CD4-positive, alpha-beta T cell treated with Interleukin-17A for 1 hour (primary cell): ENCODE results near the gene CHST15.

Experiments
- DNase-seq: peaks from one replicate; pipeline ENCODE4 v3.0.0-alpha.2; 2020

Gene CHST15

DNA sequence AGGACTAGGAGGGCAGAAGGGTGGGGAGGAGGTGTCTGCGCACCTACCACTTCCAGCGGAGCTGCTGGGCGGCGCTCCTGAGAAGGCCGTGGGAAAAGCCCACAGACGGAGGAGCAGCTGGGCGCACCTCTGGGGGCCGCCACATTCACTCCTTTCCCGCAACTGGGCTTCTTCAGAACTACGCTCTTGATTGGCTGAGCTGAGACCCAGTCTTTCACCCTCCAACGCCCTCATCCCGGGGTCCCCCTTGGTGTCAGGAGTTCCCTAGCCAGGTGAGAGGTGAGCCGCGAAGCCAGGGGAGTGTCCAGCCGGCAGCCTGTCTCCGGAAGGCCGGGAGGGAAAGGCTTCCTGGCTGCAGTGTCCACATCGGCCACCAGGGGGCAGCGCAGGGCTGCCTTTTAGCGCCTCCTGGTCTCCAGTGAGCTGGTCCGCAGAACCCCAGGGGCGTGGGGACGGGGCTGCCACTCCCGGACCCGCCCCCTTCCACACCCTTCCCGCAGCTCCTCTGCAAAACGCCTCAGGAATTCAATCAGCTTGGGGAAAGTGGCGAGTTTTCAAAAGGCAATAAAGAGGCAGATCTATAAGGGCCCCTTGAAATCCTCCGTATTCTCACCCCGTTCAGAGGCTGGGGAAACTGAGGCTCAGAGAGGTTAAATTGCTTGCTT is 98.8 kb downstream of the CHST15 start:
- peak; percentile 77 for DNase-seq

DNA sequence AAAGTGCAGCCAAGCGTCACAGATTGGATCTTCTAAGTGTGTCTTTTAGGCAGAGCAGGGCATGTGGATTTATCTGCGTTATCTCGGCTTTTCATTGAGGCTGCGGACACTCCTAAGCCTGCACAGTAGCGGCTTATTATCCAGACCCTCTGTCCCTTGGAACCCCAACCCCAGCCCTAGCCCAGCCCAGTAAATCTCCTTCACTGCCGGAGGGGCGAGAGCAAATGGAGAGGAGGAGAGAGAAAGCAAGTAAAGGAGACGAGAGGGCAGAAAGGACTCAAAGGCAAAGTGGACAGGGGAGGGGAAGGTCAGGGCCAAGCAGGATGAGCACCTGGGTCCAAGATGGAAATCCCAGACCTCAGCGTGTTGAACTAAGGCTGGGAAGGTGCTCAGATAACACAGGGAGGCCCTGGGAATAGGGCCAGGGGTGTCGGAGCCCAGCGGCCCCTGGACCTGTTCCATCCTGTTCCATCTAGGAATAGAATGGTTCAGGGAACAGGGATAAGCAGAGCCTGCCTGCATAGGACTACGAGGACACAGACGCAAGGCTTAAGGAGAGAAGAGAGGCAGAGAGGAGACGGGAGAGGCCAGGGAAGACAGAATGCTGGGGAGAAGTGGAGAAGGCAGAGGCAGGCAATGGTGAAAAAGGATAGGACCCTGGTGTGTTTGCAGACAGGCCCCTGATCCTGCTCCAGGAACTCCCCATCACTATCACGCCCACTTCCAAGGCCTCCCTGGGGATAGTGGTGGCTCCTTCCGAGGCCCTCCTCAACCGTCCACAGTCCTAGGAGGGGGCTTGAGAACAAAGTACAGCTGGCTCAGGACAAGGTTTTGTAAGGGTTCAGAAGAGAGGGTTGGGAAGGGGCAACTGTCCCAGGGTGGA is 99.6 kb downstream of the CHST15 start:
- DNase-seq, result no peak

DNA sequence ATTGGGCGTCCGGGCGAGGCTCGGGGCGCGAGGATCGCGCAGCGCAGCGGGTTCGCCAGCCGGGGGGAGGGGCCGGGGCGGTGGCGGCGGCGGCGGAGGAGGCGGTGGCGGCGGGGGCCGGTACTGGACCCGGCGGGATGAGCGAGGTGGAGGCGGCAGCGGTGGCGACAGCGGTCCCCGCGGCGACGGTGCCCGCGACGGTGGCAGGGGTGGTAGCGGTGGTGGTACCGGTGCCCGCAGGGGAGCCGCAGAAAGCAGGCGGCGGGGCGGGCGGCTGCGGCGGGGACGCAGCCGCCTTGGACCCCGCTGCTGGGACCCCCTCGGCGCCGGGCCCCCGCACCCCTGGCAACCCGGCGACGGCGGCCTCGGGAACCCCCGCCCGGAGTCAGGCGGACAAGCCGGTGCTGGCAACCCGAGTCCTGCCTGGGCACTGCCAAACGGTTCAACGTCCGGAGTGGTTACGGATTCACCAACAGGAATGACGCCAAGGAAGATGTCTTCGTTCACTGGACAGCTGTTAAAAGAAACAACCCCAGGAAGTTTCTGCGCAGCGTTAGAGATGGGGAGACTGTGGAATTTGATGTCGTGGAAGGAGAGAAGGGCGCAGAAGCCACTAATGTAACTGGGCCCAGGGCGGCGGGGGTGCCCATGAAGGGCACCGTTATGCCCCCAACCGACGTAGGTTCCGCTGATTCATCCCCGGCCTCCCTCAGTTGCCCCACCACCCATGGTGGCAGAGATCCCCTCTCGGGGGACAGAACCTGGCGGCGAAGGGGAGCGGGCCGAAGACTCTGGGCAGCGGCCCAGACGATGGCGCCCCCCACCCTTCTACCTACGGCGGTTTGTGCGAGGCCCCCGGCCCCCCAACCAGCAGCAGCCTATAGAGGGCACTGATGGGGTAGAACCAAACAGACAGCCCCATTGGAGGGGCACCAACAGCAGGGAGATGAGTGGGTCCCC is 101.5 kb downstream of the CHST15 start:
- no peak for DNase-seq

DNA sequence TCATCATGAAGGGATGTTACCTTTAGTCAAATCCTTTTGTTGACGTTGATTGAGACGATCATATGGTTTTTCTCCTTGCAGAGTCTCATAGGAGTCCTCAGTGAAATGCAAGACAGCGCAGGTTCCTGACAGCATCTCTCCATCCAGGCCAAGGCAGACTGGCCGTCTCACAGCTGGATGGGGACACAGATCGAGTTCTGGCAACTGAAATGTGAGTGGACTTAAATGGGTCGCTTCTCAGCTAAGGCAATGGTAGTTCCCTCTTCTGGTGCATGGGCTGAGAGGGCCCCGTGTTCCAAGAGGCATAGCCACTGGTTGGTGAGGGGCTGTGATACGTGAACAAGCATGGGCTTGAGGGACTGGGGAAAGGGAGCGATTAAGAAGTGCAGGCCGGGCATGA is 102.5 kb downstream of the CHST15 start:
- no peak for DNase-seq

DNA sequence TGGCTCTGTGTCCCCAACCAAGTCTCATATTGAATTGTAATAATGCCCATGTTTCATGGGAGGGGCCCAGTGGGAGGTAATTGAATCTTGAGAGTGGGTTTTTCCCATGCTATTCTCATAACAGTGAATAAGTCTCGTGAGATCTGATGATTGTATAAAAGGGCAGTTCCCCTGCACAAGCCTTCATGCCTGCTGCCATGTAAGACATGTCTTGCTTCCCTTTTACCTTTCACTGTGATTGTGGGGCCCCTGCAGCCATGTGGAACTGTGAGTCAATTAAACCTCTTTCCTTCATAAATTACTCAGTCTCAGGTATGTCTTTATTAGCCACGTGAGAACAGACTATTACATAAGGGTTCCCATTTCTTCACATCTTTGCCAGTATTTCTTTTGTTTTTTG is 104.7 kb downstream of the CHST15 start:
- no peak for DNase-seq

DNA sequence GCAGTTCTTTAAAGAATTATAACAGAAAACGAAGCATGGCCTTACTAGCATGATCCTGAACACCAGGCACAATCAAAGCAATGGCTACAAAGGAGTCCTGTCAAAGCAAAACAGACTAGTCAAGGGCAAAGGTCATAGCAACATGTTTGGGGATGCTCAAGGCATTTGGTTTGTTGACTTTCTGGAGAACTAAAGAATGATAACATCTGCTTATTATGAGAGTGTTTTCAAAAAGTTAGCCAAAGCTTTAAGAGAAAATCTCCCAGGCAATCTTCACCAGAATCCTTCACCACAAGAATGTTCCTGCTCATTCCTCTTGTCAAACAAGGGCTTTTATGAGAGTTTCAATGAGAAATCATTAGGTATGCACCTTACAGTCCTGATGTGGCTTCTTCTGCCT is 106.7 kb downstream of the CHST15 start:
- DNase-seq, result no peak

DNA sequence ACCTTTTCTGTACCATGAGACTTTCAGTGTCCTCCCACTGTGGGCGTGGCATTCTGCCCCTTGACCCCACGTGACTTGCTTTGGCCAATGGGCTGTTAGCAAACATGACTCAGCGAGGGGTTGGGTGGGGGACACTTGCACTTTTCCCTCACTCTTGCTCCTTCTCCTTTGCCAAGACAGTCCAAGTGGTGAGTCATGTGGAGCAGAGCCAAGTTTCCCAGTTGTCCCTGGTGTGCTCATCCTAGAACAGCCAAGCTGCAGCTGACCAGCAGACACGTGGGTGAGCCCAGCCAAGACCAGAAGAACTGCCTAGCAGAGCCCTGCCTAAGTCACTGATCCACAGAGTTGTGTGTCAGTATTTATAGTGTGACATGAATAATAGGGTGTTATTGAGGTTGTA is 119.0 kb downstream of the CHST15 start:
- DNase-seq, result no peak

DNA sequence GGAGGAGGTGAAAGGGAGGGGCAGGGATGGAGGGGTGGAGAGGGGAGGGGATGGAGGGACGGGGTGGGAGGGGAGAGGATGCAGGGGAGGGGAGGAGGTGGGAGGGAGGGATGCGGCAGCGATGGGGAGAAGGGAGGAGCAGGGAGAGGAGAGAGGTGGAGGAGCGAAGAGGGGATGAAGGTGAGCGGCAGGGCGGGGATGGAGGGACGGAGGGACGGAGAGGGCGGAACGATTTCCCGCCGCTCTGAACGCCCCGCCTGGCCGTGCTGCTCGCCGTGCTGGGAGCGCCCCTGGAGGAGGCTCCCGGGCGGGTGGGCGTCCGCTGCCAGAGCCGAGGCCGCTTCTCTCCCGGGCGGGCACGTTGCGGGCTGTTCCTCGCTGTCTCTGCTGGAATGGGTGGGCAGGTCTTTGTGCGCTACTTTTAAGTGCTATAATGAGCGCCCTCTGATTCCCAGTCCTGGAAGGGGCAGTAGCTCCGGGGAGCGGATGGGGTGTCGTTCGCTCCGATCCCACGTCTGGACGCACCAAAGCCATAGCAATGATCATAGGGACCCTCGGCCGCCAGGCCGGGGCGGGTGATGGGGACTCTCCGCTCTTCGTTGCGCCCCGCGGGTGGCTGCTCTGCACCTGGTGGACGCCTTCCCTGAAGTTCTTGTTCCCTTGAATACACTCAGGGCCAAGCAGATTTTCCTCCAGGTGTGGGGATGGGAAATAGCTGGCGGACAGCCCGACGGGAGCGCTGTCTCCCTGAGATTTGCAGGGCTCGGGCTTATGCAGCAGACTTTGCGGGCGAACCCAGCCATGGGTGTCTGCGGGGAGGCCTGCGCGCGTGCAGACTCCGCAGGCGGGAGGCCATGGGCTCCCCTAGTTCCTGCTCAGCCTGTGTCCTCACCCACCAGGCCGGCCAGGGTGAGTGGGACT is 120.7 kb downstream of the CHST15 start:
- no peak for DNase-seq

DNA sequence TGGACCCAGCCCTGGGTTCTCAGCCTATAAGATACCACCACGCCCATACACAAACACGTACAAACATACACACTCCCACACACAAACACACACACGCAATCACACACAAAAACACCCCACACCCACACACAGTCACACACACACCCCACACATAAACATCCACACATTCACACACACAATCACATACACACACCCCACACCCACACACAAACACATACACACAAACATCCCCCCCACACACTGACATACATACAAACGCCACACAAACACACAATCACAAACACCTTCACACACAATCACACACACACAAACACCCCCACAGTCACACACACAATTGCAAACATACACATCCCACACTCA is 122.5 kb downstream of the CHST15 start:
- DNase-seq, result no peak

DNA sequence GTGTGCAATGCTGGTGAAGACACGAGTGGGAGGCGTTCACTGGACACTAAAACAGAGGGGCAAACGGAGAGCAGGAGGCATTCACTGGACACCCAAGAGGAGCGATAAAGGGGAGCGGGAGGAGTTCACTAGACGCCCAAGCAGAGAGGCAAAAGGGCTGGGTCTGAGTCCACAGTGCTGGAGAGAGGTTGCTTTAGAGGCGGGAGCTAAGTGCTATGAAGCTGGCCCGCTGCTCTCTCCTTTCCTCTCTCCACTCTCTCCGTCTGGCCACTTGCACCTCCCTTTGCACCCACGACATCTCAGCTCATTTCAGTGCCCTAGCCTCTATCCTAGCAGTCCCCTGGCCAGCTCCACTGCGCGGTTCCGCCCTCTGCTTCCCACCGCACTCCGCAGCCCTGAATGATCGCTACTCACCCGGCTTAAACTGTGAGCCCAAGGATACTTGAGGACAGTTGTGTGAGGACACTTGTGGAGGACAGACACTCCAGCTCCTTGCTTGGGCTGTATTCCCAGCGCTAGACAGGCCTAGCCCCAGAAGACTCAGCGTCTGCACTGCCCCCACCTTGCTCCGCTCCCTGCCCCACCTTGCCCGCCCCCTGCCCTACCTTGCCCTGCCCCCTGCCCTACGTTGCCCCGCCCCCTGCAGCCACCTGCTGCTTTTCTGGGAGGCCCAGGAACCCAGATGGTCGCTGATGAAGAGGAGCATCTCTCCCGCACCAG is 123.0 kb downstream of the CHST15 start:
- no peak for DNase-seq

DNA sequence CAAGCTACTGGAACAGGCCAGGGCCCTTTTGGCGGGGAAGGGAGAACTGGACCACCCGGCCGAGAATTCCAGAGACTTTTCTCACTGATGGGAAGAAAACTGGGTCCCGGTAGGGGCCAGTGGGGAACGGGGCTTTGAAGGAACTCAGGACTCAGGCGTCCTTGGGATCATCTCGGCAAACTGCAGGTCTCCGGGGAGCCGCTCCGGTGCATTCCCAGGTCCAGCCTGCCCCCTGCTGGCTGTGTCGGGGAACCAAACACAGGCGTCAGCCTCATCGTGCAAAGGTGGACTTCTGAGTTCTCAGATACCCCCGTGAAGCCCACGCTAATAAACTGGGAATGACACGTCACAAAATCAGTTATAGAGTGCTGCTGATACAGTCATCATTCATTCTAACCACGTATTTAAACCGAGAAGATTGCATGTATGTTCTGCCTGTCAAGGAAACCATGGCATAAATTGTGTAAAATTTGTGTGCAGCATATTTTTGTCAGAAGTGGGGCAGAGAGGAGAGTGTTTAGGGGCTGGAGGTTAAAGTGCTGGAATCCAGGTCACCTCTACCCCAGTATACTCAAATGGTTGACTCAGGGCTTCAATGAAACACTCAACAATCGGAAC is 125.7 kb downstream of the CHST15 start:
- peak; percentile 26 for DNase-seq

DNA sequence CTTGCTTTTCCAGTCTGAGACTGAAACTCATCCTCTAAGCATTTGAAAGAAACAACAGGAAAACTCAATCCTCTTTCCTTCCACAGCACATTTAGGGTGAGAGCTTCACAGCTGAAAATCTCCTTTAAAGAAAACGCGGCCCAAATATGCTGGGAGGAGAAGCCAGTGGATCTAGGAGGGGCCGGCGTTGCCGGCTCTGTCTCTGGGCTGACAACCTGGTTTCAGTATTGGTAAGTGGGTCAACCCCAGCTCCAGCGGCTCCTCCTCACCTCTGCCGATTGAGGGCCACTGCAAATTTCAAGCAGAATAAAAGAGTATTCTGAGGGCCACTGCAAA is 126.5 kb downstream of the CHST15 start:
- no peak for DNase-seq

DNA sequence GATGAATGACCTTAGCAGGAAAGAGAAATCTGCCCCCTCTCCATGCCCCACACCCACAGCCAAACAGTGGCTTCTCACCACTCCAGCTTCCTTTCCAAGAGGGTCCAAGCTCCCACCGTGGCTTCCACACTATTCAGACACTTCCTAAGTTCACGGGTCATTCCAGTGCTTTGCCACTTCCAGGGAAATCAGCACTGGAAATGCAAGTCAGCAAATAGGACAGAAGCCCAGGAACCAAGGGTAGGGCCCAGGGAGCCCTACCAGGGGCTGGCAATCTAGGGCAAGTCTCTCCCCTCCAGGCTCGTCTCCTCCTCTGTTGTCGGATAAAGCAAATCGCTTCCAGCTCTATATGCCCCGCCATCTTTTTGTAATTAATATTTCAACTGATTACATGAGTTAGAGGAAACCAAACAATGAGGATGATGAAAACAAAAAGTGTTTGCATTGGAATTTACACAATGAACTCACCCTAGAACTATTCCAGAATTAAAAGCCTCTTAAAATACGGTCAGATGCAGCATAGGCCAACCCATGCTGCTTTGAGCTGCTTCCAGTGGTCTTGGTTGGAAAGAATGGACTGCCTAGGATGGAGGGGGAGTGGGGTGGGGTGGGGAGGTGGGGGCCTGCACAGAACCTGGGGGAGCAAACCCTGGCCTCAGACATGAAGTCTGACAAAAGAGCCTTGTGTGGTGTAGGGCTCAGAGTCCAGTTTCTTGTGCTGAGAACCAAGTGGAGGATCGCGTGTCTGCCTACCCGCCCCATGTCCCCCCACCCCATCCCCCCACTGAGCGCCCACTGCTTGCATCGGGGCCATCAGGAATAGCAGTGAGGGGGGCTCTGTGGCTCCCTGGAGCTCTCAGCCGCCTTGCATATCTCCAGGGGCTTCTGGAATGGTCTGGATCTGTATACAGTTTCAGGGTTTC is 127.2 kb downstream of the CHST15 start:
- no peak for DNase-seq

DNA sequence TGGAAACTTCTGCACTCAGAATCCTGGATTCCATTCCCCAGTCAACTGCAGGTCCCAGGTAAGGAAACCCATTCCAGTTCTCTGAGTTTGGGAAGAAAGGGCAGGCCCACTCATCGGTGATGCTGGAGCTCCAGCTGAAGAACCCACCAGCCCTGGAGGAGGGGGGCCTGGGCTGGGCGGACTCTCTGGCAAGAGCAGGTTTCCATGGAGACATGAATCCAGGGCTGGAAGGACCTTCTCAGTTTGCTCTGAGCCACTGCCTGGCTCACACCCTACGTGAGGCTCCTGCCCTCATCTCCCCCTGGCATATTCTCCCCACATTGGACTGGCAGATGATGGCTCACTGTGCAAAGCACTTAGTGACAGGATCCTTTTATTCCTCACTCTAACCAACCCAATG is 128.4 kb downstream of the CHST15 start:
- DNase-seq, result no peak

DNA sequence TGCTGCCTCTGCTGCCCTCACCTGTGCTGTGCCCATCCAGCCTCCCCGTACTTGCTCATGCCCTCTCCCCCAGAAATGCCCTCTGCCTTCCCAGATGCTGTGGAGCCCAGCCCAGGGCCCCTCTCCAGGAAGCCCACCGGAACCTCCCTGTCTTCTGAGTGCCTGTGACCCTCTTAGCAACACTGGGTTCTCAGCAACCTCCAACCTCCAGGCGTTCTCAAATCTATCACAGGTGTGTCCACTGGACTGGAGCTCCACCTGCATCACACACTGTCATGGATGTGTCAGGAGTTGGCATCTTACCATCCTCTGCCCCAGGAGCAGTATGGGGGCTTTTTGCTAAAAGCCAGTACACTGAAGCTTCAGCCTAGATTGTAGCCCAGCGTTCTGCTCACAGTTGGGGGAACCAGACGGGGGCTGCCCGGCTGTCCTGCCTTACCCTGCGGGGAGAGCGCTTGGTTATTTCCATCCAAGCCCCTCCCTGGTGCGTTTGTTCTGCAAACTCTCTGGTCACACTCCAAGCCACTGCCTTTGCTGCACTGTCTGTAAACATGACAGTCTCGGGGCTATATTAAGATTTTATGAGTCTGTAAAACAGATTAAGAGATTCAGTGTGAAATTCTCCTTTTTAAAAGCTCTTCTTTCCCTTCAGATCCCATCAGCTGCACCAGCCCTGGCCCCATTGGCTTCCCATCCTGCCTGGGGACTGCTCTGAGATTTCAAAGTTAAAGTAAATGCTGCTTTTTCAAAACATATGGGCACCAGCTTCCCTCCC is 130.5 kb downstream of the CHST15 start:
- no peak for DNase-seq

DNA sequence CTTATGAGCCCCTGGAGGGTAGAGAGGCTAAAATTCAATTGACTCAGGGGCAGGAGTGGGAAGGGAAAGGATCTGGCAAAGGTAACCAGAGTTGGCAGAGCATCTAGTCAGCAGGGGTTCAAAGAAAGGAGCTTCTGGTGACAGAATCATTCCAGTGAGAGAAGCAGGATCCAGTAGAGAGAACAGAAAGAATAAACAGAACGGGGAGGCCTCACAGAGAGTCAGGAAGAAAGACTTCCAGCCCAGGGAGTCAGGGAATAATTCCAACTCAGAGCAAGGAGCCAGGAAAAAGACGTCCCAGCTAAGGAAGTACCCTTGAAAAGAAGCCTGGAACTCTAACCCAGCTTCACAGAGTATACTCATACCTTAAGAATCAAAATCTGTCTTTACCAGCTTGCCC is 135.2 kb downstream of the CHST15 start:
- no peak for DNase-seq
